HepG2 (cell line): Measurements from ENCODE around the gene TBCCD1. TPM values are rescaled to one million over a fixed set of nuclear protein-coding genes. Genes with fewer than 3 reads are reported as not detected.

Experiments used
- ADNP ChIP-seq: sonication (generic); formaldehyde crosslinking; IDR thresholded peaks from 2 replicates; pipeline ENCODE4 v1.4.0; 2020; ENCODE audit warnings: missing genetic modification reagents
- ASH2L ChIP-seq: fragments of 300-600, 200-600 bp; sonication (generic); IDR thresholded peaks from 2 replicates; pipeline ENCODE4 v1.7.0; 2017; ENCODE audit warnings: low read depth, mild to moderate bottlenecking, moderate library complexity, mixed read lengths, low read length; ENCODE audit not compliant: insufficient read length
- CBFB ChIP-seq: sonication (generic); formaldehyde crosslinking; IDR thresholded peaks from 2 replicates; pipeline ENCODE4 v1.4.0; 2020; ENCODE audit warnings: missing genetic modification reagents
- CENPT ChIP-seq: sonication (generic); formaldehyde crosslinking; IDR thresholded peaks from 2 replicates; pipeline ENCODE4 v1.8.0; 2022; ENCODE audit warnings: low read depth, mild to moderate bottlenecking, moderate library complexity, missing genetic modification reagents
- ETV5 ChIP-seq: IDR thresholded peaks from 2 replicates; pipeline ENCODE4 v1.6.1; 2018; ENCODE audit warnings: missing biosample characterization, missing genetic modification reagents, inconsistent platforms, borderline replicate concordance
- FLYWCH1 ChIP-seq: sonication (generic); formaldehyde crosslinking; IDR thresholded peaks from 2 replicates; pipeline ENCODE4 v1.8.1; 2023; ENCODE audit warnings: mild to moderate bottlenecking, missing genetic modification reagents
- FOSL1 ChIP-seq: sonication (generic); formaldehyde crosslinking; IDR thresholded peaks from 2 replicates; pipeline ENCODE4 v1.9.0; 2021; ENCODE audit warnings: missing genetic modification reagents, borderline replicate concordance
- FOXK1 ChIP-seq: sonication (generic); formaldehyde crosslinking; IDR thresholded peaks from 2 replicates; pipeline ENCODE4 v1.4.0; 2020; ENCODE audit warnings: low read depth, missing genetic modification reagents, borderline replicate concordance
- FOXK2 ChIP-seq: fragments of 450-650 bp; IDR thresholded peaks from 2 replicates; pipeline ENCODE4 v1.6.1; 2016
- MAFK ChIP-seq, 2 experiments: IDR thresholded peaks in 1 of 2; conservative IDR thresholded peaks in 1 of 2; 2 replicates each; pipeline ENCODE4 v1.6.1; 2011; ENCODE audit warnings: improper control_type of control experiment in 2 of 2, low read length in 2 of 2
- NFE2L2 ChIP-seq: fragments of 150-350 bp; IDR thresholded peaks from 2 replicates; pipeline ENCODE4 v1.6.1; 2014; ENCODE audit warnings: low read length
- NR2F6 ChIP-seq, 2 experiments: IDR thresholded peaks; 2 replicates each; pipeline ENCODE4 v1.6.1; 2016; ENCODE audit warnings: antibody characterized with exemption in 1 of 2, mild to moderate bottlenecking in 1 of 2
- PHF20 ChIP-seq: sonication (generic); formaldehyde crosslinking; IDR thresholded peaks from 2 replicates; pipeline ENCODE4 v1.5.0; 2020; ENCODE audit warnings: mild to moderate bottlenecking, missing genetic modification reagents
- POLR2A ChIP-seq, 2 experiments: IDR thresholded peaks; 2 replicates each; pipeline ENCODE4 v1.6.1; 2011; ENCODE audit warnings: low read depth in 2 of 2, low read length in 2 of 2, mild to moderate bottlenecking in 1 of 2, moderate library complexity in 1 of 2; ENCODE audit not compliant: insufficient read depth in 1 of 2
- RFX3 ChIP-seq: IDR thresholded peaks from 2 replicates; pipeline ENCODE4 v1.6.1; 2016; ENCODE audit warnings: missing biosample characterization, missing genetic modification reagents
- TEAD3 ChIP-seq: optimal IDR thresholded peaks from 2 replicates; pipeline ENCODE3; 2016; ENCODE audit warnings: borderline replicate concordance
- ZNF552 ChIP-seq: sonication (generic); formaldehyde crosslinking; IDR thresholded peaks from 2 replicates; pipeline ENCODE4 v1.9.0; 2022; ENCODE audit warnings: missing genetic modification reagents, mild to moderate bottlenecking, borderline replicate concordance
- polyA plus RNA-seq, 8 experiments: library from polyadenylated mRNA; depleted of rRNA in 3 of 8; stranded (reverse) in 7 of 8; unstranded in 1 of 8; fragments of >200 nt; fragmentation: Illumina TruSeq in 4 of 8; extraction: Trizol in 4 of 8; gene quantifications; 2 replicates each; pipeline versions ENCODE4 v1.2.1 to v1.2.3, GENCODE V29; 2011 to 2016; ENCODE audit warnings: low read depth in 4 of 8, missing spikeins in 1 of 8, mixed read lengths in 1 of 8; ENCODE audit not compliant: insufficient read depth in 1 of 8
- total RNA-seq, 5 experiments: library from RNA; depleted of rRNA; stranded (reverse); fragments of >200 nt; fragmentation: Illumina TruSeq; extraction: Trizol; gene quantifications; 2 replicates each; pipeline ENCODE4 v1.2.3, GENCODE V29; 2016; ENCODE audit warnings: low read depth in 1 of 5
- TF ChIP-seq, protein P1 (sequence below): sonication (generic); formaldehyde crosslinking; IDR thresholded peaks from 2 replicates; pipeline ENCODE4 v1.4.0; 2020; ENCODE audit warnings: mild to moderate bottlenecking, low read depth, missing genetic modification reagents
- TF ChIP-seq, protein P2 (sequence below): sonication (generic); formaldehyde crosslinking; IDR thresholded peaks from 2 replicates; pipeline ENCODE4; 2020; ENCODE audit warnings: missing genetic modification reagents, mild to moderate bottlenecking, borderline replicate concordance
- TF ChIP-seq, protein P3 (sequence below): sonication (generic); formaldehyde crosslinking; IDR thresholded peaks from 2 replicates; pipeline ENCODE4 v1.8.0; 2023; ENCODE audit warnings: mild to moderate bottlenecking, missing genetic modification reagents
- TF ChIP-seq, protein P4 (sequence below): sonication (generic); formaldehyde crosslinking; IDR thresholded peaks from 2 replicates; pipeline ENCODE4 v1.4.0; 2020; ENCODE audit warnings: missing genetic modification reagents
- TF ChIP-seq, protein P5 (sequence below): sonication (generic); formaldehyde crosslinking; IDR thresholded peaks from 2 replicates; pipeline ENCODE4 v1.4.0; 2020; ENCODE audit warnings: missing genetic modification reagents, borderline replicate concordance

TBCCD1 gene
- total and polyA plus RNA-seq, 2 of the 13 experiments (the other 11 are each of a cell fraction or from before 2014, with no cell fraction given): 13.6 to 16.2 TPM

DNA sequence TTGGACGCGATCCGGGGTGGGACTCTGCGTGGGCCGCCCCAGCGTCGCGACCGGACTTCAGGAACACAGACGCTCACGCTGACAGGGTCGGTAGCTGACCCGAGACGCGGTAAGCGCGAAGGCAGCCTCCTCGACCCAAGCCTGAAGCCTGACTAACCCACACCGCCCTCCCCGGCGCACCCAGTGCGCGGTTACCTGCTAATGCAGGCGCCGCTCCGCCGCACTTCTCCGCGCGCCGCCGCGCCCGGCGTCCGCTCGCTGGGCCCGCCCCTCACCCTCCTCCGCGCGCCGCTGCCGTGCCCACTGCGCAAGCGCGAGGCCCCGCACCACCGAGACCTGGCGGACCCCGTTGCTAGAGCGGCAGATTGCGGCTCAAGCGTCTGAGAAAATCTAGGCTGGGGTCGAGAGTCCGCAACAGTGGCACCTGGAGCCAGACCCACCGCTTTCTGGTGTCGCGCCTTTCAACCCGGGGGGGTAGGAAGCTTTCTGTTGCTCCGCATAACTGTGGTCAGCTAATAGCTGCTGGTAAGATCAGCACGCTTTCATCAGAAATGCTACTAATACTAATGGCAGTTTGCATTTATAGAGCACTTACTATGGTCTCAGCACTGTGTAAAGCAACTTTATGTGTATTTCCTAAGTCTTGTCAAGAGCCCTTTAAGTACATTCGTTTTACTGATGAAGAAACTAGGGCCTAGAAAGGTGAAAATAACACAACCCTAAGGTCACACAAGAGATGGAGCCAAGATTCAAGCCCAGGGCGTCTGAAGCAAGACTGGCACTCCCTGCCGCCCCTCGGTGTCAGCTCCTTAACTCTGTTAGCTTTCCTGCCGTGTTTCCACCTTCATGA lies at the start of gene TBCCD1 (continued):
- 0 out of 2 replicates have a peak, but pooled peaks have one; percentile 42 for TF ChIP-seq ZNF552 (CRISPR knock-in tag)
- TF ChIP-seq FOSL1 (CRISPR knock-in tag): no peak
- TF ChIP-seq, protein P1, sequence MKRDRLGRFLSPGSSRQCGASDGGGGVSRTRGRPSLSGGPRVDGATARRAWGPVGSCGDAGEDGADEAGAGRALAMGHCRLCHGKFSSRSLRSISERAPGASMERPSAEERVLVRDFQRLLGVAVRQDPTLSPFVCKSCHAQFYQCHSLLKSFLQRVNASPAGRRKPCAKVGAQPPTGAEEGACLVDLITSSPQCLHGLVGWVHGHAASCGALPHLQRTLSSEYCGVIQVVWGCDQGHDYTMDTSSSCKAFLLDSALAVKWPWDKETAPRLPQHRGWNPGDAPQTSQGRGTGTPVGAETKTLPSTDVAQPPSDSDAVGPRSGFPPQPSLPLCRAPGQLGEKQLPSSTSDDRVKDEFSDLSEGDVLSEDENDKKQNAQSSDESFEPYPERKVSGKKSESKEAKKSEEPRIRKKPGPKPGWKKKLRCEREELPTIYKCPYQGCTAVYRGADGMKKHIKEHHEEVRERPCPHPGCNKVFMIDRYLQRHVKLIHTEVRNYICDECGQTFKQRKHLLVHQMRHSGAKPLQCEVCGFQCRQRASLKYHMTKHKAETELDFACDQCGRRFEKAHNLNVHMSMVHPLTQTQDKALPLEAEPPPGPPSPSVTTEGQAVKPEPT (CRISPR knock-in tag): peak; percentile 79; the same call in 1 of the 2 replicates
- TF ChIP-seq MAFK (conservative IDR thresholded peaks at IDR 0.05 in 1 of 2, IDR thresholded peaks at IDR 0.05 in 1 of 2; ENCODE audit: low read length in 2 of 2): no peak
- no peak for TF ChIP-seq ADNP (CRISPR knock-in tag)
- TF ChIP-seq ETV5 (CRISPR knock-in tag): peak; percentile 35; the same call in 1 of the 2 replicates
- TF ChIP-seq, protein P2, sequence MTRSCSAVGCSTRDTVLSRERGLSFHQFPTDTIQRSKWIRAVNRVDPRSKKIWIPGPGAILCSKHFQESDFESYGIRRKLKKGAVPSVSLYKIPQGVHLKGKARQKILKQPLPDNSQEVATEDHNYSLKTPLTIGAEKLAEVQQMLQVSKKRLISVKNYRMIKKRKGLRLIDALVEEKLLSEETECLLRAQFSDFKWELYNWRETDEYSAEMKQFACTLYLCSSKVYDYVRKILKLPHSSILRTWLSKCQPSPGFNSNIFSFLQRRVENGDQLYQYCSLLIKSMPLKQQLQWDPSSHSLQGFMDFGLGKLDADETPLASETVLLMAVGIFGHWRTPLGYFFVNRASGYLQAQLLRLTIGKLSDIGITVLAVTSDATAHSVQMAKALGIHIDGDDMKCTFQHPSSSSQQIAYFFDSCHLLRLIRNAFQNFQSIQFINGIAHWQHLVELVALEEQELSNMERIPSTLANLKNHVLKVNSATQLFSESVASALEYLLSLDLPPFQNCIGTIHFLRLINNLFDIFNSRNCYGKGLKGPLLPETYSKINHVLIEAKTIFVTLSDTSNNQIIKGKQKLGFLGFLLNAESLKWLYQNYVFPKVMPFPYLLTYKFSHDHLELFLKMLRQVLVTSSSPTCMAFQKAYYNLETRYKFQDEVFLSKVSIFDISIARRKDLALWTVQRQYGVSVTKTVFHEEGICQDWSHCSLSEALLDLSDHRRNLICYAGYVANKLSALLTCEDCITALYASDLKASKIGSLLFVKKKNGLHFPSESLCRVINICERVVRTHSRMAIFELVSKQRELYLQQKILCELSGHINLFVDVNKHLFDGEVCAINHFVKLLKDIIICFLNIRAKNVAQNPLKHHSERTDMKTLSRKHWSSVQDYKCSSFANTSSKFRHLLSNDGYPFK: no peak
- no peak for TF ChIP-seq FOXK2
- peak; percentile 59; the same call in 1 of the 2 replicates for TF ChIP-seq FOXK1 (CRISPR knock-in tag)
- TF ChIP-seq CBFB: peak; percentile 87; the same call in 1 of the 2 replicates
- TF ChIP-seq PHF20 (CRISPR knock-in tag): peak; percentile 81
- TF ChIP-seq ASH2L: peak; percentile 91
- peak; percentile 0; the same call in 1 of the 2 replicates for TF ChIP-seq NR2F6 (IDR thresholded peaks at IDR 0.05)
- peak; percentile 61 for TF ChIP-seq NR2F6 (CRISPR knock-in tag; IDR thresholded peaks at IDR 0.05)
- TF ChIP-seq, protein P3, sequence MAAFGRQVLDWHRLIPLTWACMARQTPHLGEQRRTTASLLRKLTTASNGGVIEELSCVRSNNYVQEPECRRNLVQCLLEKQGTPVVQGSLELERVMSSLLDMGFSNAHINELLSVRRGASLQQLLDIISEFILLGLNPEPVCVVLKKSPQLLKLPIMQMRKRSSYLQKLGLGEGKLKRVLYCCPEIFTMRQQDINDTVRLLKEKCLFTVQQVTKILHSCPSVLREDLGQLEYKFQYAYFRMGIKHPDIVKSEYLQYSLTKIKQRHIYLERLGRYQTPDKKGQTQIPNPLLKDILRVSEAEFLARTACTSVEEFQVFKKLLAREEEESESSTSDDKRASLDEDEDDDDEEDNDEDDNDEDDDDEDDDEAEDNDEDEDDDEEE (CRISPR knock-in tag): peak; percentile 72; the same call in 1 of the 2 replicates
- 0 out of 2 replicates have a peak, but pooled peaks have one; percentile 31 for TF ChIP-seq RFX3 (CRISPR knock-in tag)
- peak; percentile 38; the same call in 1 of the 2 replicates for TF ChIP-seq CENPT (CRISPR knock-in tag)
- peak; percentile 77 for TF ChIP-seq TEAD3 (CRISPR knock-in tag)
- TF ChIP-seq, protein P4, sequence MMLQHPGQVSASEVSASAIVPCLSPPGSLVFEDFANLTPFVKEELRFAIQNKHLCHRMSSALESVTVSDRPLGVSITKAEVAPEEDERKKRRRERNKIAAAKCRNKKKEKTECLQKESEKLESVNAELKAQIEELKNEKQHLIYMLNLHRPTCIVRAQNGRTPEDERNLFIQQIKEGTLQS: no peak
- TF ChIP-seq, protein P5, sequence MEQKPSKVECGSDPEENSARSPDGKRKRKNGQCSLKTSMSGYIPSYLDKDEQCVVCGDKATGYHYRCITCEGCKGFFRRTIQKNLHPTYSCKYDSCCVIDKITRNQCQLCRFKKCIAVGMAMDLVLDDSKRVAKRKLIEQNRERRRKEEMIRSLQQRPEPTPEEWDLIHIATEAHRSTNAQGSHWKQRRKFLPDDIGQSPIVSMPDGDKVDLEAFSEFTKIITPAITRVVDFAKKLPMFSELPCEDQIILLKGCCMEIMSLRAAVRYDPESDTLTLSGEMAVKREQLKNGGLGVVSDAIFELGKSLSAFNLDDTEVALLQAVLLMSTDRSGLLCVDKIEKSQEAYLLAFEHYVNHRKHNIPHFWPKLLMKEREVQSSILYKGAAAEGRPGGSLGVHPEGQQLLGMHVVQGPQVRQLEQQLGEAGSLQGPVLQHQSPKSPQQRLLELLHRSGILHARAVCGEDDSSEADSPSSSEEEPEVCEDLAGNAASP (CRISPR knock-in tag): peak; percentile 61; the same call in 1 of the 2 replicates
- no peak for TF ChIP-seq FLYWCH1
- TF ChIP-seq POLR2A (IDR thresholded peaks at IDR 0.05; ENCODE audit: insufficient read depth in 1 of 2, low read depth in 2 of 2, low read length in 2 of 2): peak; percentile 93 to 97
- TF ChIP-seq NFE2L2: no peak
